H9 (cell line): ENCODE data around the gene GALNT10. TPM values are rescaled to one million over a fixed set of nuclear protein-coding genes. Genes with fewer than 3 reads are reported as not detected.

Source experiments
- DNase-seq: peaks from one replicate; pipeline ENCODE4 v3.0.0-alpha.2; 2017
- H2AFZ ChIP-seq: one replicate; pipeline ENCODE4 v1.6.1; 2013; ENCODE audit warnings: mild to moderate bottlenecking, low read length, control low read depth, moderate library complexity
- H2AK5ac ChIP-seq: 2 replicates; pipeline ENCODE4 v1.6.1; 2013; ENCODE audit warnings: low read length, control low read depth, mixed read lengths; ENCODE audit not compliant: insufficient read length
- H2BK120ac ChIP-seq: one replicate; pipeline ENCODE4 v1.6.1; 2013; ENCODE audit warnings: low read depth, mild to moderate bottlenecking, low read length, control low read depth, inconsistent platforms; ENCODE audit not compliant: poor library complexity, severe bottlenecking
- H2BK12ac ChIP-seq: 2 replicates; pipeline ENCODE4 v1.6.1; 2013; ENCODE audit warnings: low read length, control low read depth, mixed read lengths, low read depth; ENCODE audit not compliant: insufficient read length
- H2BK15ac ChIP-seq: 2 replicates; pipeline ENCODE4 v1.6.1; 2013; ENCODE audit warnings: low read depth, low read length, control low read depth
- H2BK20ac ChIP-seq: one replicate; pipeline ENCODE4 v1.6.1; 2013; ENCODE audit warnings: low read depth, mild to moderate bottlenecking, low read length, control low read depth, inconsistent platforms; ENCODE audit not compliant: poor library complexity, severe bottlenecking
- H2BK5ac ChIP-seq: 2 replicates; pipeline ENCODE4 v1.6.1; 2013; ENCODE audit warnings: low read length, control low read depth, mixed read lengths; ENCODE audit not compliant: insufficient read length
- H3K14ac ChIP-seq: 2 replicates; pipeline ENCODE4 v1.6.1; 2013; ENCODE audit warnings: low read length, control low read depth; ENCODE audit not compliant: insufficient read depth
- H3K18ac ChIP-seq: 2 replicates; pipeline ENCODE4 v1.6.1; 2013; ENCODE audit warnings: low read depth, mild to moderate bottlenecking, mixed read lengths, low read length, control low read depth; ENCODE audit not compliant: insufficient read length
- H3K23ac ChIP-seq: 2 replicates; pipeline ENCODE4 v1.6.1; 2013; ENCODE audit warnings: low read length, control low read depth, mixed read lengths, low read depth; ENCODE audit not compliant: insufficient read length
- H3K23me2 ChIP-seq: 2 replicates; pipeline ENCODE4 v1.6.1; 2013; ENCODE audit warnings: low read depth, mild to moderate bottlenecking, mixed read lengths, low read length, control low read depth; ENCODE audit not compliant: insufficient read length, poor library complexity, severe bottlenecking
- H3K27ac ChIP-seq: 2 replicates; pipeline ENCODE4 v1.5.1; 2013; ENCODE audit warnings: low read length, control low read depth, mixed read lengths, low read depth; ENCODE audit not compliant: insufficient read length
- H3K27me3 ChIP-seq: 2 replicates; pipeline ENCODE4 v1.6.1; 2013; ENCODE audit warnings: low read length, control low read depth, inconsistent platforms; ENCODE audit not compliant: insufficient read depth
- H3K4ac ChIP-seq: 2 replicates; pipeline ENCODE4 v1.6.1; 2013; ENCODE audit warnings: low read depth, mild to moderate bottlenecking, control low read depth, inconsistent platforms, low read length, moderate library complexity
- H3K4me1 ChIP-seq: 2 replicates; pipeline ENCODE4 v1.6.1; 2013; ENCODE audit warnings: low read length, control low read depth, inconsistent platforms; ENCODE audit not compliant: insufficient read depth
- H3K4me2 ChIP-seq: 2 replicates; pipeline ENCODE4 v1.6.1; 2013; ENCODE audit warnings: low read length, control low read depth, mixed read lengths; ENCODE audit not compliant: insufficient read length, insufficient read depth
- H3K56ac ChIP-seq: 2 replicates; pipeline ENCODE4 v1.6.1; 2013; ENCODE audit warnings: low read depth, mild to moderate bottlenecking, mixed read lengths, low read length, control low read depth; ENCODE audit not compliant: insufficient read length
- H3K79me1 ChIP-seq: 2 replicates; pipeline ENCODE4 v1.6.1; 2013; ENCODE audit warnings: low read depth, mild to moderate bottlenecking, moderate library complexity, low read length, control low read depth, inconsistent platforms; ENCODE audit not compliant: insufficient read depth, poor library complexity, severe bottlenecking
- H3K79me2 ChIP-seq: 2 replicates; pipeline ENCODE4 v1.6.1; 2013; ENCODE audit warnings: low read length, control low read depth, inconsistent platforms; ENCODE audit not compliant: insufficient read depth
- H3K9ac ChIP-seq: 2 replicates; pipeline ENCODE4 v1.6.1; 2013; ENCODE audit warnings: low read length, control low read depth, mixed read lengths; ENCODE audit not compliant: insufficient read length; ENCODE audit errors: extremely low read depth
- H3K9me3 ChIP-seq: one replicate; pipeline ENCODE4 v1.6.1; 2013; ENCODE audit warnings: low read depth, low read length, inconsistent platforms; ENCODE audit not compliant: control insufficient read depth
- H3T11ph ChIP-seq: one replicate; pipeline ENCODE4 v1.6.1; 2013; ENCODE audit warnings: mild to moderate bottlenecking, low read length, control low read depth, inconsistent platforms
- H4K20me1 ChIP-seq: one replicate; pipeline ENCODE4 v1.6.1; 2013; ENCODE audit not compliant: control insufficient read depth, insufficient read length, insufficient read depth
- H4K5ac ChIP-seq: 2 replicates; pipeline ENCODE4 v1.6.1; 2013; ENCODE audit warnings: low read depth, mild to moderate bottlenecking, mixed read lengths, low read length, control low read depth; ENCODE audit not compliant: insufficient read length
- H4K8ac ChIP-seq: replicated peaks from 2 replicates; pipeline ENCODE4 v1.6.1; 2013; ENCODE audit warnings: low read length, control low read depth, mixed read lengths, low read depth; ENCODE audit not compliant: insufficient read length
- H4K91ac ChIP-seq: 2 replicates; pipeline ENCODE4 v1.6.1; 2013; ENCODE audit warnings: low read depth, mild to moderate bottlenecking, moderate library complexity, mixed read lengths, low read length, control low read depth; ENCODE audit not compliant: insufficient read length
- H3K27ac Mint-ChIP-seq, 3 experiments: 2 replicates in 2 of 3; 3 replicates in 1 of 3; pipeline ENCODE4 v1.8.0; 2020 to 2021; ENCODE audit warnings: mixed read lengths in 3 of 3, mild to moderate bottlenecking in 1 of 3, moderate library complexity in 1 of 3
- H3K27me3 Mint-ChIP-seq: 2 replicates; pipeline ENCODE4 v1.8.0; 2021; ENCODE audit warnings: low read depth, mild to moderate bottlenecking, moderate library complexity, mixed read lengths
- H3K36me3 Mint-ChIP-seq, 3 experiments: 2 replicates in 2 of 3; 3 replicates in 1 of 3; pipeline ENCODE4 v1.8.0; 2020 to 2021; ENCODE audit warnings: low read depth in 3 of 3, mixed read lengths in 3 of 3; ENCODE audit not compliant: insufficient read depth in 1 of 3
- H3K4me1 Mint-ChIP-seq, 2 experiments: 2 replicates each; pipeline ENCODE4 v1.8.0; 2020; ENCODE audit warnings: mixed read lengths in 2 of 2
- H3K4me3 Mint-ChIP-seq, 2 experiments: 2 replicates in 1 of 2; 3 replicates in 1 of 2; pipeline ENCODE4 v1.8.0; 2020 to 2021; ENCODE audit warnings: mild to moderate bottlenecking in 2 of 2, mixed read lengths in 2 of 2, moderate library complexity in 1 of 2
- H3K9me3 Mint-ChIP-seq, 2 experiments: 2 replicates in 1 of 2; 3 replicates in 1 of 2; pipeline ENCODE4 v1.8.0; 2020; ENCODE audit warnings: mild to moderate bottlenecking in 2 of 2, mixed read lengths in 2 of 2, moderate library complexity in 1 of 2
- WGBS: extraction: QIAGEN DNeasy Blood & Tissue Kit; methylation state at CpG from one replicate; pipeline ENCODE4 v1.1.7; 2013; ENCODE audit warnings: missing lambda C conversion rate, low lambda C conversion rate, mixed read lengths; ENCODE audit not compliant: insufficient read length; ENCODE audit errors: extremely low coverage; 5-methylcytosine and 5-hydroxymethylcytosine counted together
- total RNA-seq: library from RNA; stranded (reverse); gene quantifications from 2 replicates; pipeline ENCODE4 v1.2.1, GENCODE V29; 2021
- TF ChIP-seq, protein P1 (sequence below): fragments of 200-600 bp; sonication (generic); conservative IDR thresholded peaks from 3 replicates; pipeline ENCODE4 v1.8.0; 2021; ENCODE audit warnings: antibody characterized with exemption, mild to moderate bottlenecking

The GALNT10 gene
- total RNA-seq, 1 experiment from 2014 or later: 15.4 TPM

DNA sequence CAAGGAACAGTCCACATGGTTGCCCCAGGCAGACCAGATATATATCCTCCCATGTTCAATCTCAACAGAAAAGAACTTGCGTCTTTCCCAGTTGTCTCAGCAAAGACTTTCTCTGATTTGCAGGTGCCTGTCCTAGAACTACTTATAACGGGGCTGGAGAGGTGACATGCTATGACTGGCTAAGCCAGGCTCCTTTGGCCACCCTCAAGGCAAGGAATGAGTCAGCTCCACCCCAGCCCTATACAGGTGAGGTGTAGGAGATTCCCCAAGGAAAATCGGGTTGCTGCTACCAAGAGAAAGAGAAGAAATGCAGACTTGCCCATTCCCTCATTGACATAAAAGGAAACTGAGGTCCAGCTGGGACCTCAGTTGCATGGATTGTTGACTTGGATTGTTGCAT, 127.4 kb downstream of the GALNT10 start:
- no peaks in the 10 kb centered on the region; the same call in 1 of the 2 replicates for H3K27me3 Mint-ChIP-seq

More for the DNA sequence above, 127.4 kb downstream of the GALNT10 start:
- Histone ChIP-seq H2BK5ac (no peak overlapping the region), H4K5ac (no peak overlapping the region), H3K27me3 (no peaks in the 10 kb centered on the region), H3K4me1 (no peaks in the 10 kb centered on the region), H2BK15ac (no peak overlapping the region), H2AK5ac (no peak overlapping the region), H3K4ac (no peak overlapping the region), H3K79me1 (no peaks in the 10 kb centered on the region), H3T11ph (no peak overlapping the region), H3K27ac (no peak overlapping the region), H4K20me1 (no peaks in the 10 kb centered on the region), H3K23me2 (no peaks in the 10 kb centered on the region), H3K18ac (no peak overlapping the region), H4K91ac (no peak overlapping the region), H3K23ac (no peak overlapping the region), H3K79me2 (no peaks in the 10 kb centered on the region), H4K8ac (no peak overlapping the region), H3K56ac (no peak overlapping the region), H2BK12ac (no peak overlapping the region), H3K9ac (no peak overlapping the region), H2BK120ac (no peak overlapping the region), H3K4me2 (no peak overlapping the region), H3K14ac (no peak overlapping the region), H2BK20ac (no peak overlapping the region), H2AFZ (no peak overlapping the region), H3K9me3 (no peaks in the 10 kb centered on the region)
- Mint-ChIP-seq H3K27ac (no peak overlapping the region), H3K4me3 (no peak overlapping the region), H3K4me1 (peaks cover 0 to 7% of the 10 kb centered on the region in 2 experiments; a peak in 2 of 4 replicates), H3K36me3 (no peaks in the 10 kb centered on the region; a peak in 1 of 7 replicates), H3K9me3 (no peaks in the 10 kb centered on the region)
- TF ChIP-seq, protein P1, sequence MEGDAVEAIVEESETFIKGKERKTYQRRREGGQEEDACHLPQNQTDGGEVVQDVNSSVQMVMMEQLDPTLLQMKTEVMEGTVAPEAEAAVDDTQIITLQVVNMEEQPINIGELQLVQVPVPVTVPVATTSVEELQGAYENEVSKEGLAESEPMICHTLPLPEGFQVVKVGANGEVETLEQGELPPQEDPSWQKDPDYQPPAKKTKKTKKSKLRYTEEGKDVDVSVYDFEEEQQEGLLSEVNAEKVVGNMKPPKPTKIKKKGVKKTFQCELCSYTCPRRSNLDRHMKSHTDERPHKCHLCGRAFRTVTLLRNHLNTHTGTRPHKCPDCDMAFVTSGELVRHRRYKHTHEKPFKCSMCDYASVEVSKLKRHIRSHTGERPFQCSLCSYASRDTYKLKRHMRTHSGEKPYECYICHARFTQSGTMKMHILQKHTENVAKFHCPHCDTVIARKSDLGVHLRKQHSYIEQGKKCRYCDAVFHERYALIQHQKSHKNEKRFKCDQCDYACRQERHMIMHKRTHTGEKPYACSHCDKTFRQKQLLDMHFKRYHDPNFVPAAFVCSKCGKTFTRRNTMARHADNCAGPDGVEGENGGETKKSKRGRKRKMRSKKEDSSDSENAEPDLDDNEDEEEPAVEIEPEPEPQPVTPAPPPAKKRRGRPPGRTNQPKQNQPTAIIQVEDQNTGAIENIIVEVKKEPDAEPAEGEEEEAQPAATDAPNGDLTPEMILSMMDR: no peak
- no peak for DNase-seq
- no CpG with 5 or more reads among the region's 3 CpGs for WGBS
